ENCODE data around the gene HK1. TPM values are rescaled to one million over a fixed set of nuclear protein-coding genes. Genes with fewer than 3 reads are reported as not detected.

HK1 gene
- total RNA-seq, 1 experiment from 2014 or later, result 140 TPM

DNA sequence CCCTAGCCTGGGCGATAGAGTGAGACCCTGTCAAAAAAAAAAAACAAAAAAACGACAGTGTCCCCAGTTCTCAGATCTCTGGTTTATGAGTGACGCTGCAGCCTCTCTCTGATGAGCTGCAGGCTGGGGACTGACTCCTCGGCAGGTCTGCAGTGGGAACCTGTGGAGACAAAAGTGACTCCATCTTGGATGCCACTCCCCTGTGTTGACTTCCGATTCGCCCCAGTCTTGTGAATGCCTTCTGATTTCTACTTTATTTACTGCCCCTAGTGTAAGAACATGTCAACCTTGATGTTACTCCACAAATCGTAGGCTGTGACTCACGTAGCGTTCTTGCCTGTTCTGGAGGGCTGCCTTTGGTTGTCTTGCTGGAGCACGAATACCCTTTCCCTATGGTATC is 132.2 kb downstream of the HK1 start:
- no peak for DNase-seq
- TF ChIP-seq EZH2 (IDR thresholded peaks at IDR 0.05; ENCODE audit: low read depth), result no peak
- TF ChIP-seq, protein P1, sequence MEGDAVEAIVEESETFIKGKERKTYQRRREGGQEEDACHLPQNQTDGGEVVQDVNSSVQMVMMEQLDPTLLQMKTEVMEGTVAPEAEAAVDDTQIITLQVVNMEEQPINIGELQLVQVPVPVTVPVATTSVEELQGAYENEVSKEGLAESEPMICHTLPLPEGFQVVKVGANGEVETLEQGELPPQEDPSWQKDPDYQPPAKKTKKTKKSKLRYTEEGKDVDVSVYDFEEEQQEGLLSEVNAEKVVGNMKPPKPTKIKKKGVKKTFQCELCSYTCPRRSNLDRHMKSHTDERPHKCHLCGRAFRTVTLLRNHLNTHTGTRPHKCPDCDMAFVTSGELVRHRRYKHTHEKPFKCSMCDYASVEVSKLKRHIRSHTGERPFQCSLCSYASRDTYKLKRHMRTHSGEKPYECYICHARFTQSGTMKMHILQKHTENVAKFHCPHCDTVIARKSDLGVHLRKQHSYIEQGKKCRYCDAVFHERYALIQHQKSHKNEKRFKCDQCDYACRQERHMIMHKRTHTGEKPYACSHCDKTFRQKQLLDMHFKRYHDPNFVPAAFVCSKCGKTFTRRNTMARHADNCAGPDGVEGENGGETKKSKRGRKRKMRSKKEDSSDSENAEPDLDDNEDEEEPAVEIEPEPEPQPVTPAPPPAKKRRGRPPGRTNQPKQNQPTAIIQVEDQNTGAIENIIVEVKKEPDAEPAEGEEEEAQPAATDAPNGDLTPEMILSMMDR (conservative IDR thresholded peaks at IDR 0.05), result no peak
- Histone ChIP-seq H3K4me3 (no peak overlapping the region), H3K36me3 (ENCODE audit: low read depth) (no peaks in the 10 kb centered on the region), H2AFZ (no peak overlapping the region), H3K27ac (no peak overlapping the region), H3K9me3 (ENCODE audit: insufficient read depth, low read depth) (no peaks in the 10 kb centered on the region), H3K4me2 (no peak overlapping the region), H3F3A (ENCODE audit: insufficient read depth, low read depth) (peaks cover 18% of the 10 kb centered on the region; the same call in 1 of the 2 replicates), H3K79me2 (ENCODE audit: low read depth) (no peaks in the 10 kb centered on the region), H3K27me3 (ENCODE audit: insufficient read depth, low read depth) (0 out of 2 replicates have a peak, but pooled peaks cover 5% of the 10 kb centered on the region), H4K20me1 (ENCODE audit: insufficient read depth) (no peaks in the 10 kb centered on the region), H3K4me1 (replicated peaks; ENCODE audit: insufficient read depth) (peaks cover 26% of the 10 kb centered on the region), H3K9me2 (ENCODE audit: insufficient read depth) (no peaks in the 10 kb centered on the region)
- intact Hi-C loops (cut with micrococcal nuclease; ENCODE audit: unreplicated experiment), result loop anchor here (5.0 kb wide), 1 partner anchor 318 kb away; no protein-coding TSS in a partner anchor
- ChIA-PET CTCF (interaction anchor here (0.5 to 1.1 kb wide), 2 partner anchors 48 to 127 kb away, joined by 3 to 5 read pairs; no protein-coding TSS in a partner anchor), POLR2A (ENCODE audit: unreplicated experiment) (no interaction called here)
- BruUV-seq (replicated peaks), result no TSS peak

DNA sequence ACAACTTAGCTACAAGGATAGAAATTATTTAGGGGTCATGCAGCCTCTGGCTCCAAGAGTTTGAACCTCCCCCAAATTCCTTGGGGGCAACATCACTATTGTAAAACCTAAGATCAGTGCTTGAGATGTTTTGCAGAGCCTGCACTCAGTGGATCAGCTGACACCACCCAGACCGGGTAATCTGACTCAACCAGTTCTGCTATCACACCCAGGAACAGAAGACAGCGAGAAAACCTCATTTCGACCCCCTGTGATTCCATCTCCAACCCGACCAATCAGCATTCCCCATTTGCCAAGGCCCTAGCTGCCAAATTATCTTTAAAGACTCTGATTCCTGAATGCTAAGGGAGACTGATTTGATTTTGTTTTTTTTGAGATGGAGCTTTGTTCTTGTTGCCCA is 133.2 kb downstream of the HK1 start:
- TF ChIP-seq EZH2 (IDR thresholded peaks at IDR 0.05; ENCODE audit: low read depth), result no peak
- TF ChIP-seq, protein P1 (conservative IDR thresholded peaks at IDR 0.05), result no peak
- no TSS peak for BruUV-seq (replicated peaks)
- Histone ChIP-seq H3K27me3 (ENCODE audit: insufficient read depth, low read depth) (0 out of 2 replicates have a peak, but pooled peaks cover 8% of the 10 kb centered on the region), H4K20me1 (ENCODE audit: insufficient read depth) (no peaks in the 10 kb centered on the region), H3K4me1 (replicated peaks; ENCODE audit: insufficient read depth) (peaks cover 26% of the 10 kb centered on the region), H3K36me3 (ENCODE audit: low read depth) (no peaks in the 10 kb centered on the region), H2AFZ (no peak overlapping the region), H3F3A (ENCODE audit: insufficient read depth, low read depth) (peaks cover 10% of the 10 kb centered on the region; the same call in 1 of the 2 replicates), H3K9me2 (ENCODE audit: insufficient read depth) (no peaks in the 10 kb centered on the region), H3K27ac (no peak overlapping the region), H3K79me2 (ENCODE audit: low read depth) (no peaks in the 10 kb centered on the region), H3K4me3 (no peak overlapping the region), H3K4me2 (no peak overlapping the region), H3K9me3 (ENCODE audit: insufficient read depth, low read depth) (no peaks in the 10 kb centered on the region)
- ChIA-PET CTCF (interaction anchor here (0.6 kb wide), 1 partner anchor 1004 kb away, joined by 4 read pairs; the partner anchor contains the start of gene RUFY2), POLR2A (ENCODE audit: unreplicated experiment) (no interaction called here)
- intact Hi-C loops (cut with micrococcal nuclease; ENCODE audit: unreplicated experiment), result loop anchor here (5.0 kb wide), 1 partner anchor 319 kb away; no protein-coding TSS in a partner anchor
- no peak for DNase-seq

DNA sequence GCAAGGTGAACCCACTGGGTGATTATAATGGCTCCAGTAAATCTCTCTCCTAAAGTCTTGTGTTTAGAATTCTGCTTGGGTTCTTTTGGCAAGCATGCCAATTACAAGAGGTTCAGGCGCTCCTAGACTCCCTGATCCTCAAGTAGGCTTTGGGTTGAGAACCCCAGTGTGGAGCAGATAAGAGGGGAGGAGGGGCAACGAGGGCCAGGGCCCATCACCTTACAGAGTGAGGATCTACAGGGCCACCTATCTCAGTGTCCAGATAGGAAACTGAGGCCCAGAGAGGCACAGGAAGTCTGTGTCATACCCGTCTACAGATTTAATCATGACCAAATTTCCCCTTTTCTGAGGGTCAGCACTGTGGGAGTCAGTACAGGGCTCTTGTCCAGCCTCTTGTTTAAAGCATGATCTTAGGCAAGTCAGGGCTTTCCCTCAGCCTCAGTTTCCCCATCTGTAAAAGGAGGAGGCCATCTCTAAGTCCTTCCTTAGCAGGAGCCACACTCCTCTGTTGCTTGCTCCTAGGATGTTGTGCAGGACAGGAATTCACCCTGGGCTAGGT is 134.0 kb downstream of the HK1 start:
- H3K79me2 ChIP-seq (ENCODE audit: low read depth), result no peaks in the 10 kb centered on the region
- ChIA-PET POLR2A (ENCODE audit: unreplicated experiment) (no interaction called here), CTCF (no interaction called here)
- H3K27ac ChIP-seq, result no peak overlapping the region
- H3K27me3 ChIP-seq (ENCODE audit: insufficient read depth, low read depth), result 0 out of 2 replicates have a peak, but pooled peaks cover 8% of the 10 kb centered on the region
- H3K4me3 ChIP-seq, result no peak overlapping the region
- BruUV-seq (replicated peaks), result no TSS peak
- no peaks in the 10 kb centered on the region for H3K9me2 ChIP-seq (ENCODE audit: insufficient read depth)
- no peak overlapping the region for H3K4me2 ChIP-seq
- DNase-seq, result no peak
- H2AFZ ChIP-seq, result no peak overlapping the region
- TF ChIP-seq, protein P1 (conservative IDR thresholded peaks at IDR 0.05), result no peak
- TF ChIP-seq EZH2 (IDR thresholded peaks at IDR 0.05; ENCODE audit: low read depth), result no peak
- intact Hi-C loops (cut with micrococcal nuclease; ENCODE audit: unreplicated experiment), result loop anchor here (5.0 kb wide), 1 partner anchor 320 kb away; no protein-coding TSS in a partner anchor
- no peaks in the 10 kb centered on the region for H4K20me1 ChIP-seq (ENCODE audit: insufficient read depth)
- H3K36me3 ChIP-seq (ENCODE audit: low read depth), result no peaks in the 10 kb centered on the region
- H3K4me1 ChIP-seq (replicated peaks; ENCODE audit: insufficient read depth), result peaks cover 26% of the 10 kb centered on the region
- H3F3A ChIP-seq (ENCODE audit: insufficient read depth, low read depth), result peaks cover 10% of the 10 kb centered on the region; the same call in 1 of the 2 replicates
- H3K9me3 ChIP-seq (ENCODE audit: insufficient read depth, low read depth), result no peaks in the 10 kb centered on the region
